CD14-positive monocyte (primary cell): ENCODE data around the gene BCR. TPM values are rescaled to one million over a fixed set of nuclear protein-coding genes. Genes with fewer than 3 reads are reported as not detected.
"Not testable (repeated sequence)": the region's sequence is repeated elsewhere in the genome, so short reads cannot be mapped to it uniquely, and the experiment has no call there.

Source experiments
- DNase-seq, 3 donors: peaks; one replicate each; pipeline ENCODE4 v3.0.0-alpha.2; 2011 to 2022
- H2AFZ ChIP-seq: 2 replicates; pipeline ENCODE4 v1.6.0; 2012; ENCODE audit warnings: mild to moderate bottlenecking, low read depth, low read length, inconsistent platforms; ENCODE audit not compliant: insufficient read depth, poor library complexity, severe bottlenecking
- H3K27ac ChIP-seq, 2 donors: 1 replicate in 1 of 2; 2 replicates in 1 of 2; pipeline ENCODE4 v1.5.1; 2012 to 2013; ENCODE audit warnings: low read length in 2 of 2, control low read depth in 1 of 2, inconsistent platforms in 1 of 2, low read depth in 1 of 2, mild to moderate bottlenecking in 1 of 2
- H3K27me3 ChIP-seq, 2 donors: one replicate each; pipeline versions ENCODE4 v1.6.0 to v1.6.1; 2011 to 2013; ENCODE audit warnings: low read length in 2 of 2; ENCODE audit not compliant: control insufficient read depth in 2 of 2, insufficient read depth in 2 of 2
- H3K36me3 ChIP-seq, 2 donors: replicated peaks in 1 of 2; 1 replicate in 1 of 2; 2 replicates in 1 of 2; pipeline versions ENCODE4 v1.5.1 to v1.6.1; 2012 to 2013; ENCODE audit warnings: low read length in 2 of 2, control low read depth in 1 of 2, inconsistent platforms in 1 of 2, mild to moderate bottlenecking in 1 of 2; ENCODE audit not compliant: insufficient read depth in 2 of 2, control insufficient read depth in 1 of 2
- H3K4me1 ChIP-seq, 2 donors: 1 replicate in 1 of 2; 2 replicates in 1 of 2; pipeline versions ENCODE4 v1.5.1 to v1.6.1; 2012 to 2013; ENCODE audit warnings: low read length in 2 of 2, control low read depth in 1 of 2, inconsistent platforms in 1 of 2, mild to moderate bottlenecking in 1 of 2, moderate library complexity in 1 of 2; ENCODE audit not compliant: insufficient read depth in 2 of 2, control insufficient read depth in 1 of 2
- H3K4me2 ChIP-seq: replicated peaks from 2 replicates; pipeline ENCODE3; 2012; ENCODE audit warnings: low read length, moderate library complexity, mild to moderate bottlenecking; ENCODE audit not compliant: poor library complexity, severe bottlenecking; ENCODE audit errors: extremely low read depth
- H3K4me3 ChIP-seq, 3 experiments: fragments of 200-600 bp in 1 of 3; sonication (generic) in 1 of 3; replicated peaks in 1 of 3; 1 replicate in 2 of 3; 2 replicates in 1 of 3; pipeline ENCODE4 v1.5.1; 2011 to 2013; ENCODE audit warnings: low read length in 3 of 3, mild to moderate bottlenecking in 3 of 3, control low read depth in 2 of 3, low read depth in 2 of 3, inconsistent platforms in 1 of 3, moderate library complexity in 1 of 3
- H3K79me2 ChIP-seq: 2 replicates; pipeline ENCODE4 v1.6.0; 2012; ENCODE audit warnings: mild to moderate bottlenecking, control low read depth, inconsistent platforms, low read length, moderate library complexity; ENCODE audit not compliant: insufficient read depth
- H3K9ac ChIP-seq: 2 replicates; pipeline ENCODE4 v1.6.0; 2017; ENCODE audit warnings: low read length, mild to moderate bottlenecking; ENCODE audit not compliant: insufficient read depth, poor library complexity, severe bottlenecking
- H3K9me3 ChIP-seq, 2 donors: replicated peaks in 1 of 2; 1 replicate in 1 of 2; 2 replicates in 1 of 2; pipeline versions ENCODE4 v1.5.1 to v1.6.1; 2012 to 2013; ENCODE audit warnings: low read length in 2 of 2, control low read depth in 1 of 2; ENCODE audit not compliant: control insufficient read depth in 1 of 2, insufficient read depth in 1 of 2
- H4K20me1 ChIP-seq: 2 replicates; pipeline ENCODE4 v1.6.0; 2012; ENCODE audit warnings: mild to moderate bottlenecking, low read length, control low read depth, moderate library complexity; ENCODE audit not compliant: insufficient read depth
- H3K27ac Mint-ChIP-seq, 7 donors: one replicate each; pipeline ENCODE4 v1.8.0; 2020; ENCODE audit warnings: mild to moderate bottlenecking in 7 of 7, mixed read lengths in 7 of 7, moderate library complexity in 6 of 7, inconsistent platforms in 2 of 7
- H3K27me3 Mint-ChIP-seq, 3 donors: one replicate each; pipeline ENCODE4 v1.8.0; 2021 to 2022; ENCODE audit warnings: low read depth in 3 of 3, mild to moderate bottlenecking in 3 of 3, mixed read lengths in 3 of 3, moderate library complexity in 3 of 3, inconsistent platforms in 1 of 3
- H3K36me3 Mint-ChIP-seq, 2 donors: one replicate each; pipeline ENCODE4 v1.8.0; 2020; ENCODE audit warnings: mixed read lengths in 2 of 2, inconsistent platforms in 1 of 2, mild to moderate bottlenecking in 1 of 2
- H3K4me1 Mint-ChIP-seq: one replicate; pipeline ENCODE4 v1.8.0; 2020; ENCODE audit warnings: mild to moderate bottlenecking, mixed read lengths
- H3K4me3 Mint-ChIP-seq, 2 donors: one replicate each; pipeline ENCODE4 v1.8.0; 2020; ENCODE audit warnings: mild to moderate bottlenecking in 2 of 2, mixed read lengths in 2 of 2, moderate library complexity in 1 of 2
- H3K9me3 Mint-ChIP-seq, 7 donors: one replicate each; pipeline ENCODE4 v1.8.0; 2020 to 2022; ENCODE audit warnings: mixed read lengths in 7 of 7, mild to moderate bottlenecking in 6 of 7, moderate library complexity in 6 of 7, inconsistent platforms in 2 of 7
- CTCF ChIP-seq: fragments of 200-600 bp; IDR thresholded peaks from one replicate; pipeline ENCODE4 v1.8.0; 2022; ENCODE audit warnings: antibody characterized with exemption, mild to moderate bottlenecking
- WGBS: methylation state at CpG from one replicate; pipeline ENCODE4 v1.1.5; 2013; ENCODE audit warnings: missing lambda C conversion rate; ENCODE audit not compliant: insufficient coverage; 5-methylcytosine and 5-hydroxymethylcytosine counted together
- intact Hi-C, 2 donors: fragments of 100-400 bp; cut with micrococcal nuclease; formaldehyde crosslinking; loops; one replicate each; pipeline versions ENCODE4 v1.15.0 to v1.15.1; 2023
- polyA plus RNA-seq, 3 donors: library from polyadenylated mRNA; depleted of rRNA in 1 of 3; unstranded in 2 of 3; stranded (reverse) in 1 of 3; fragments of 300-500 nt in 2 of 3; fragments of >200 nt in 1 of 3; fragmentation: Illumina TruSeq in 2 of 3; gene quantifications; 1 replicate in 2 of 3; 2 replicates in 1 of 3; pipeline ENCODE4 v1.2.3, GENCODE V29; 2012 to 2021

BCR gene
- polyA plus RNA-seq, 3 donors: 0.97 to 20.9 (median 0.97) TPM

GRCh38 chr22:23133922-23134321 is 46.4 kb upstream of the BCR start:
- Histone ChIP-seq H3K79me2 (no peaks in the 10 kb centered on the region), H3K9ac (no peak overlapping the region), H3K4me3 (no peak overlapping the region), H2AFZ (no peak overlapping the region), H3K27ac (no peak overlapping the region), H3K4me1 (peaks cover 12 to 15% of the 10 kb centered on the region in 2 donors), H3K9me3 (no peaks in the 10 kb centered on the region), H4K20me1 (no peaks in the 10 kb centered on the region), H3K27me3 (no peaks in the 10 kb centered on the region), H3K4me2 (no peak overlapping the region), H3K36me3 (no peaks in the 10 kb centered on the region)
- Mint-ChIP-seq H3K27ac (no peak overlapping the region), H3K4me1 (peaks cover 14% of the 10 kb centered on the region), H3K36me3 (no peaks in the 10 kb centered on the region), H3K9me3 (no peaks in the 10 kb centered on the region), H3K27me3 (peaks cover 0 to 8% (median 5%) of the 10 kb centered on the region in 3 donors), H3K4me3 (no peak overlapping the region)
- TF ChIP-seq CTCF: no peak
- DNase-seq: no peak
- intact Hi-C loops: no loop called here
- 96% methylated on average over 9 of the region's 10 CpGs for WGBS

DNA sequence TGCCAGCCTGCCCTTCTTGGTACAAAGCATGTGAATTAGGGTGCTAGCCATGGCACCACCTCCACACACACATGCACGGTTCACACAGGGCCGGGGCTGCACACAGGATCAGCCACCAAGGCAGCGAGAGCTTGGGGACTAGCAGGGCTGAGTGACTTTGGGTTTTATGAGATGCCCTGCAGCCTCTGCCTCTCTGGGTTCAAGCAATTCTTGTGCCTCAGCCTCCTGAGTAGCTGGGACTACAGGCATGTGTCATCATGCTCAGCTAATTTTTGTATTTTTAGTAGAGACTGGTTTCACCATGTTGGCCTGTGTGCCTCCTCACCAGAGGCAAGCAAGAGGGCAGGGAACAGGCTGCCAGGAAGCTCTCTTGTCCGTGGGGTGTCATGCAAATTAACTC is 43.3 kb upstream of the BCR start:
- H3K9ac ChIP-seq, H3K9me3 ChIP-seq, intact Hi-C loops, H3K36me3 Mint-ChIP-seq, H3K4me3 Mint-ChIP-seq, H3K27me3 ChIP-seq, H2AFZ ChIP-seq, H3K79me2 ChIP-seq, DNase-seq, H3K9me3 Mint-ChIP-seq, H3K4me2 ChIP-seq, H3K36me3 ChIP-seq, H3K27ac ChIP-seq, H3K27ac Mint-ChIP-seq, H3K4me3 ChIP-seq, H3K27me3 Mint-ChIP-seq, H4K20me1 ChIP-seq: not testable (repeated sequence)
- WGBS: no CpG with 5 or more reads among the region's 4 CpGs
- H3K4me1 ChIP-seq: peaks cover 21 to 29% of the 10 kb centered on the region in 2 donors
- peaks cover 20% of the 10 kb centered on the region for H3K4me1 Mint-ChIP-seq
